Central memory CD8-positive, alpha-beta T cell (primary cell): Measurements from ENCODE around the gene NOC4L.
A peak's percentile ranks its signal among the peaks of the same experiment; 100 is the strongest.

Source experiments
- ATAC-seq: fragments of 150-1000 bp; cut with Tn5 transposase; replicated peaks from 2 replicates; pipeline ENCODE4 v1.10.0; 2022; ENCODE audit warnings: mild to moderate bottlenecking, moderate FRiP score, moderate number of reproducible peaks; ENCODE audit not compliant: poor library complexity, severe bottlenecking; ENCODE audit errors: extremely low read depth
- DNase-seq, 2 donors: peaks; one replicate each; pipeline ENCODE4 v3.0.0; 2021; ENCODE audit warnings: low spot score in 2 of 2
- H3K27ac Mint-ChIP-seq: one replicate; pipeline ENCODE4 v1.8.0; 2022; ENCODE audit warnings: low read depth, mild to moderate bottlenecking, moderate library complexity, mixed read lengths
- H3K27me3 Mint-ChIP-seq: one replicate; pipeline ENCODE4 v1.8.0; 2022; ENCODE audit warnings: mixed read lengths
- H3K36me3 Mint-ChIP-seq: one replicate; pipeline ENCODE4 v1.8.0; 2022; ENCODE audit warnings: mild to moderate bottlenecking, moderate library complexity, mixed read lengths; ENCODE audit not compliant: insufficient read depth
- H3K4me1 Mint-ChIP-seq: one replicate; pipeline ENCODE4 v1.8.0; 2022; ENCODE audit warnings: mixed read lengths
- H3K4me3 Mint-ChIP-seq: one replicate; pipeline ENCODE4 v1.8.0; 2022; ENCODE audit warnings: mild to moderate bottlenecking, moderate library complexity, mixed read lengths
- H3K9me3 Mint-ChIP-seq: one replicate; pipeline ENCODE4 v1.8.0; 2022; ENCODE audit warnings: mixed read lengths

Gene NOC4L

DNA sequence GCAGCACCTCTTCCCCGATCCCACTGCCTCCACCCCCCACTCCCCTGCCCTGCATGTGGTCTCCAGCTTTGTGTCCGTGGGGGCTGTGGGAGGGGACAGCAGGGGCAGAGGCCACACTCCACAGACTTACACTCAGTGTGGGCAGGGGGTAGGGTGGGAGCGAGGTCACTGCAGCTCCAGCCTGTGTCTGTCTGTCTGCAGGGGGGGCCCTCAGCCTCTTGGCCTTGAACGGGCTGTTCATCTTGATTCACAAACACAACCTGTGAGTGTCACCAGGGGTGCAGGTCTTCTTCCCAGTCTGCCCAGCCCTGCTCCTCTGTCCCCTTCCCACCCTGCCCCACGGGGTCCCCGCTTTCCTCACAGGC, 6.5 kb downstream of the NOC4L start:
- ATAC-seq: no peak
- H3K27me3 Mint-ChIP-seq: no peaks in the 10 kb centered on the region
- H3K9me3 Mint-ChIP-seq: no peaks in the 10 kb centered on the region
- no peak for DNase-seq
- H3K4me1 Mint-ChIP-seq: peaks cover 7% of the 10 kb centered on the region
- H3K36me3 Mint-ChIP-seq: peaks cover 12% of the 10 kb centered on the region
- no peak overlapping the region for H3K4me3 Mint-ChIP-seq
- H3K27ac Mint-ChIP-seq: no peak overlapping the region

DNA sequence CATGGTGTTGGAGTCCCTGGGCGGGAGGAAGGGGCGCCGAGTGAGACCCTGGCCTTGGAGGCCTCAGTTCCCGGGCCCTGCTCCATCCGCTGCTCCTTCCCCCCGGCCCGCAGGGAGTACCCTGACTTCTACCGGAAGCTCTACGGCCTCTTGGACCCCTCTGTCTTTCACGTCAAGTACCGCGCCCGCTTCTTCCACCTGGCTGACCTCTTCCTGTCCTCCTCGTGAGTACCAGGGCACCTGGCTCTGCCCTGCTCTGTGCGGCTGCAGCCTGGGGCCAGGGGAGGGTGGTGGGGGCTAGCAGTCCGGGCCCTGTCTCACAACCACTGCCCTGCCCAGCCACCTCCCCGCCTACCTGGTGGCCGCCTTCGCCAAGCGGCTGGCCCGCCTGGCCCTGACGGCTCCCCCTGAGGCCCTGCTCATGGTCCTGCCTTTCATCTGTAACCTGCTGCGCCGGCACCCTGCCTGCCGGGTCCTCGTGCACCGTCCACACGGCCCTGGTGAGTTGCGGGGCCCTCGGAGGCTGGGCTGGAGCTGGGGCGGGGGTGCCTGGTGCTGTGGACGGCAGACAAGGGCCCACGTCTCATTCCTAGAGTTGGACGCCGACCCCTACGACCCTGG, 7.0 kb downstream of the NOC4L start:
- Mint-ChIP-seq H3K9me3 (no peaks in the 10 kb centered on the region), H3K4me1 (peaks cover 2% of the 10 kb centered on the region), H3K4me3 (no peak overlapping the region), H3K27me3 (no peaks in the 10 kb centered on the region), H3K27ac (no peak overlapping the region), H3K36me3 (peaks cover 9% of the 10 kb centered on the region)
- no peak for ATAC-seq
- no peak for DNase-seq

DNA sequence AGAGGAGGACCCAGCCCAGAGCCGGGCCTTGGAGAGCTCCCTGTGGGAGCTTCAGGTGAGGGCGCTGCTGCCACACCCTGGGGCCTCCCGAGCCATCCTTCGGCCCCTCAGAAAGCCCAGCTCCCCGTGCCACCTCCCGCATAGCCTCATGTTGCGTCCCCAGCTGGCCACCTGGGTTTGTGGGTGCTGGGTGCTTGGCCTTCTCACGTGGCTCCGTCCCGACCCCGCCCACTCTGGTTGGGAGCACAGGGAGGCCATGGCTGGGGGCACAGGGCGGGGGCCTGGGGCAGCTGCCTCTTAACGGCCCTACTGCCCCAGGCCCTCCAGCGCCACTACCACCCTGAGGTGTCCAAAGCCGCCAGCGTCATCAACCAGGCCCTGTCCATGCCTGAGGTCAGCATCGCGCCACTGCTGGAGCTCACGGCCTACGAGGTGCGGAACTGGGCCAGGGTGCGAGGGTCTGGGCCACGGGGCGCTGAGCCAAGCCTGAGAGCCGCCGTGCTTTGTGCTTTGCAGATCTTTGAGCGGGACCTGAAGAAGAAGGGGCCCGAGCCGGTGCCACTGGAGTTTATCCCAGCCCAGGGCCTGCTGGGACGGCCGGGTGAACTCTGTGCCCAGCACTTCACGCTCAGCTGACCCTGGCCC, 7.6 kb downstream of the NOC4L start:
- ATAC-seq: no peak
- peaks cover 9% of the 10 kb centered on the region for H3K36me3 Mint-ChIP-seq
- H3K9me3 Mint-ChIP-seq: no peaks in the 10 kb centered on the region
- no peak for DNase-seq
- H3K4me3 Mint-ChIP-seq: no peak overlapping the region
- no peak overlapping the region for H3K27ac Mint-ChIP-seq
- no peaks in the 10 kb centered on the region for H3K27me3 Mint-ChIP-seq
- H3K4me1 Mint-ChIP-seq: no peaks in the 10 kb centered on the region

GRCh38 chr12:132152411-132152821, 8.2 kb downstream of the NOC4L start:
- Mint-ChIP-seq H3K36me3 (peaks cover 9% of the 10 kb centered on the region), H3K4me3 (no peak overlapping the region), H3K4me1 (no peaks in the 10 kb centered on the region), H3K9me3 (no peaks in the 10 kb centered on the region), H3K27ac (no peak overlapping the region), H3K27me3 (no peaks in the 10 kb centered on the region)
- no peak for DNase-seq
- no peak for ATAC-seq

- DNase-seq: no peak
- Mint-ChIP-seq H3K4me1 (no peaks in the 10 kb centered on the region), H3K4me3 (no peak overlapping the region), H3K36me3 (peaks cover 8% of the 10 kb centered on the region), H3K9me3 (no peaks in the 10 kb centered on the region), H3K27ac (no peak overlapping the region), H3K27me3 (no peaks in the 10 kb centered on the region)
- ATAC-seq: no peak
These were observed 8.7 kb downstream of the NOC4L start for GRCh38 chr12:132152953-132153352.

- no peak overlapping the region for H3K27ac Mint-ChIP-seq
- H3K27me3 Mint-ChIP-seq: no peaks in the 10 kb centered on the region
- H3K4me1 Mint-ChIP-seq: no peaks in the 10 kb centered on the region
- H3K36me3 Mint-ChIP-seq: peaks cover 3% of the 10 kb centered on the region
- H3K9me3 Mint-ChIP-seq: no peaks in the 10 kb centered on the region
- ATAC-seq (peak; percentile 92), DNase-seq (peak; percentile 48 to 53)
- H3K4me3 Mint-ChIP-seq: no peak overlapping the region
These were observed 9.5 kb downstream of the NOC4L start for GRCh38 chr12:132153501-132154340.

DNA sequence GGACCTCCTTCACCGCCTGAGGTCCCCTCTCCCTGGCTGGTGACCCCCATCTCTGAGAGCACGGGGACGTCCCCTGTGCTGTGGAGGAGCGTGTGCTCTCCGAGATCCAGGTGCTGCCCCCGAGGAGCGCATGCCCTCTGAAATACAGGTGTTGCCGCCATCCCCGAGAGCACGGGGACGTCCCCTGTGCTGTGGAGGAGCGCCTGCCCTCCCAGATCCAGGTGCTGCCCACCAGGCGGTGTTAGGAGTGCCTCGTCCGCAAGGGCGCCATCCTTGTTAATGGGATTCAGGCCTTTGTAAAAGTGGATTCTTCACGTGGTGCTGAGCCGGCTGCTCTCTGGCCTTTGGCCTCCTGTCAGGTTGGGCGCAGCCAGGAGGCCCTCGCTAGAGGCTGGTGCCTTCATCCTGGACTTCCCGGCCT, 10.1 kb downstream of the NOC4L start:
- DNase-seq (no peak), ATAC-seq (no peak)
- peaks cover 3% of the 10 kb centered on the region for H3K36me3 Mint-ChIP-seq
- H3K27ac Mint-ChIP-seq: no peak overlapping the region
- H3K9me3 Mint-ChIP-seq: no peaks in the 10 kb centered on the region
- H3K4me1 Mint-ChIP-seq: no peaks in the 10 kb centered on the region
- no peaks in the 10 kb centered on the region for H3K27me3 Mint-ChIP-seq
- H3K4me3 Mint-ChIP-seq: no peak overlapping the region

GRCh38 chr12:132154941-132155770, 10.9 kb downstream of the NOC4L start:
- Mint-ChIP-seq H3K27ac (no peak overlapping the region), H3K4me1 (no peaks in the 10 kb centered on the region), H3K9me3 (no peaks in the 10 kb centered on the region), H3K4me3 (no peak overlapping the region), H3K27me3 (no peaks in the 10 kb centered on the region), H3K36me3 (peaks cover 2% of the 10 kb centered on the region)
- ATAC-seq (no peak), DNase-seq (no peak)

GRCh38 chr12:132155771-132156572, 11.7 kb downstream of the NOC4L start:
- Mint-ChIP-seq H3K36me3 (no peaks in the 10 kb centered on the region), H3K27me3 (no peaks in the 10 kb centered on the region), H3K4me3 (no peak overlapping the region), H3K27ac (no peak overlapping the region), H3K9me3 (no peaks in the 10 kb centered on the region), H3K4me1 (no peaks in the 10 kb centered on the region)
- ATAC-seq (no peak), DNase-seq (no peak)

DNA sequence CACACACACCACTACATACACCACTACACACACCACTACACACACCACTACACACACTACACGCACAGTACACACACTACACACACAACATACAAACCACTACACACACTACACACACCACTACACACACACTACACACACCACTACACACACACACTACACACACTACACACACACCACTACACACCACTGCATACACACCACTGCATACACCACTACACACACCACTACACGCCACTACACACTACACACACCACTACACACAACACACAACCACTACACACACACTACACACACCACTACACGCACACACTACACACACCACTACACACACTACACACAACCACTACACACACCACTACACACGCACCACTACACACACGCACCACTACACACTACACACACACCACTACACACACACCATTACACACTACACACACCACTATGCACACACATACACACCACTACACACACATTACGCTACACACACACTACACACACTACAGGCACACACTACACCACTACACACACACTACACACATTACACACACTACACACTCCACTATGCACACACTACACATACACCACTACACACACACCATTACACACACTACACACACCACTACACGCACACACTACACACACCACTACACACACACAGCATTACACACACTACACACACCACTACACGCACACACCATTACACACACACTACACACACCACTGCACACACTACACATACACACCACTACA, 12.5 kb downstream of the NOC4L start:
- Mint-ChIP-seq H3K27ac (no peak overlapping the region), H3K27me3 (no peaks in the 10 kb centered on the region), H3K36me3 (no peaks in the 10 kb centered on the region), H3K9me3 (no peaks in the 10 kb centered on the region), H3K4me1 (no peaks in the 10 kb centered on the region), H3K4me3 (no peak overlapping the region)
- DNase-seq (no peak), ATAC-seq (no peak)

GRCh38 chr12:132157733-132158409, 13.6 kb downstream of the NOC4L start:
- Mint-ChIP-seq H3K27me3 (no peaks in the 10 kb centered on the region), H3K9me3 (no peaks in the 10 kb centered on the region), H3K4me1 (no peaks in the 10 kb centered on the region), H3K36me3 (no peaks in the 10 kb centered on the region), H3K27ac (no peak overlapping the region), H3K4me3 (no peak overlapping the region)
- DNase-seq (no peak), ATAC-seq (no peak)
